IMR-90 (cell line): ENCODE measurements around the gene METRNL. TPM values are rescaled to one million over a fixed set of nuclear protein-coding genes. Genes with fewer than 3 reads are reported as not detected.
"Not testable (repeated sequence)": the region's sequence is repeated elsewhere in the genome, so short reads cannot be mapped to it uniquely, and the experiment has no call there.

ENCODE experiments used
- ATAC-seq: fragments of 200-7000 bp; cut with Tn5 transposase; 2 replicates; pipeline ENCODE4 v1.9.1; 2020; ENCODE audit warnings: low read depth, mild to moderate bottlenecking, moderate library complexity
- BruUV-seq: library from RNA; stranded (reverse); fragments of 400-500 nt; replicated peaks from 2 replicates; lab custom pipeline; 2021; lab: Mats Ljungman, UMichigan
- CTCF ChIA-PET: fragments of 300-600 bp; formaldehyde crosslinking; extraction: SDS; loops from one replicate; lab custom pipeline; 2021; ENCODE audit warnings: antibody characterized with exemption; lab: Yijun Ruan, JAX
- POLR2A ChIA-PET: fragments of 300-600 bp; sonication (Branson Sonifier 250); formaldehyde crosslinking; loops from one replicate; lab custom pipeline; 2022; ENCODE audit warnings: antibody characterized with exemption; ENCODE audit not compliant: unreplicated experiment; lab: Charles Lee
- DNase-seq: peaks from one replicate; pipeline ENCODE4 v3.0.0; 2013
- H2AFZ ChIP-seq: replicated peaks from 2 replicates; pipeline ENCODE3; 2013; ENCODE audit warnings: low read length, mild to moderate bottlenecking; ENCODE audit not compliant: poor library complexity
- H2AK5ac ChIP-seq: 2 replicates; pipeline ENCODE4 v1.6.1; 2013; ENCODE audit warnings: low read depth, low read length, inconsistent platforms
- H2AK9ac ChIP-seq: replicated peaks from 2 replicates; pipeline ENCODE3; 2013; ENCODE audit warnings: mild to moderate bottlenecking, low read depth, low read length, moderate library complexity; ENCODE audit not compliant: poor library complexity
- H2BK120ac ChIP-seq: 2 replicates; pipeline ENCODE4 v1.6.1; 2013; ENCODE audit warnings: low read depth, low read length, inconsistent platforms
- H2BK15ac ChIP-seq: 3 replicates; pipeline ENCODE4 v1.6.1; 2013; ENCODE audit warnings: low read depth, low read length, inconsistent platforms
- H2BK20ac ChIP-seq: 2 replicates; pipeline ENCODE4 v1.6.1; 2013; ENCODE audit warnings: low read depth, mild to moderate bottlenecking, inconsistent platforms, low read length, moderate library complexity
- H2BK5ac ChIP-seq: 2 replicates; pipeline ENCODE4 v1.6.1; 2013; ENCODE audit warnings: mild to moderate bottlenecking, low read depth, low read length, inconsistent platforms; ENCODE audit not compliant: poor library complexity, severe bottlenecking
- H3K14ac ChIP-seq: replicated peaks from 2 replicates; pipeline ENCODE4 v1.6.1; 2013; ENCODE audit warnings: low read depth, low read length, inconsistent platforms
- H3K18ac ChIP-seq: 2 replicates; pipeline ENCODE4 v1.6.1; 2013; ENCODE audit warnings: low read depth, low read length, control low read depth
- H3K23ac ChIP-seq: 2 replicates; pipeline ENCODE4 v1.6.1; 2013; ENCODE audit warnings: low read depth, low read length, inconsistent platforms
- H3K27ac ChIP-seq: 2 replicates; pipeline ENCODE4 v1.5.1; 2013; ENCODE audit warnings: mild to moderate bottlenecking, control low read depth, low read length; ENCODE audit not compliant: insufficient read depth
- H3K27me3 ChIP-seq: 2 replicates; pipeline ENCODE4 v1.6.1; 2013; ENCODE audit warnings: low read length; ENCODE audit not compliant: control insufficient read depth, insufficient read depth
- H3K36me3 ChIP-seq: 2 replicates; pipeline ENCODE4 v1.6.1; 2013; ENCODE audit warnings: low read length, mixed read lengths; ENCODE audit not compliant: control insufficient read depth, insufficient read depth
- H3K4ac ChIP-seq: 2 replicates; pipeline ENCODE4 v1.6.1; 2013; ENCODE audit warnings: low read depth, low read length, inconsistent platforms
- H3K4me1 ChIP-seq: 2 replicates; pipeline ENCODE4 v1.6.1; 2013; ENCODE audit warnings: low read length, mixed read lengths; ENCODE audit not compliant: control insufficient read depth, insufficient read depth
- H3K4me2 ChIP-seq: 2 replicates; pipeline ENCODE4 v1.6.1; 2013; ENCODE audit warnings: low read depth, mild to moderate bottlenecking, control low read depth, low read length, moderate library complexity
- H3K4me3 ChIP-seq: 2 replicates; pipeline ENCODE4 v1.5.1; 2013; ENCODE audit warnings: low read depth, mild to moderate bottlenecking, control low read depth, low read length, moderate library complexity; ENCODE audit not compliant: insufficient read depth
- H3K56ac ChIP-seq: 2 replicates; pipeline ENCODE4 v1.6.1; 2013; ENCODE audit warnings: low read length, inconsistent platforms; ENCODE audit not compliant: insufficient read depth; ENCODE audit errors: extremely low read depth
- H3K79me1 ChIP-seq, 2 experiments: 2 replicates each; pipeline ENCODE4 v1.6.1; 2013; ENCODE audit warnings: low read length in 2 of 2, inconsistent platforms in 1 of 2, low read depth in 1 of 2
- H3K9ac ChIP-seq: 2 replicates; pipeline ENCODE4 v1.6.1; 2013; ENCODE audit warnings: low read depth, low read length, control low read depth
- H3K9me1 ChIP-seq: 2 replicates; pipeline ENCODE4 v1.6.1; 2013; ENCODE audit warnings: low read length, inconsistent platforms; ENCODE audit not compliant: insufficient read depth
- H3K9me3 ChIP-seq: 2 replicates; pipeline ENCODE4 v1.6.1; 2013; ENCODE audit warnings: low read length; ENCODE audit not compliant: control insufficient read depth, insufficient read depth
- H4K20me1 ChIP-seq: 2 replicates; pipeline ENCODE4 v1.6.1; 2013; ENCODE audit warnings: low read length, inconsistent platforms; ENCODE audit not compliant: insufficient read depth
- H4K5ac ChIP-seq: 2 replicates; pipeline ENCODE4 v1.6.1; 2013; ENCODE audit warnings: mild to moderate bottlenecking, low read depth, low read length, control low read depth
- H4K8ac ChIP-seq, 2 experiments: 2 replicates each; pipeline ENCODE4 v1.6.1; 2013; ENCODE audit warnings: low read depth in 2 of 2, low read length in 2 of 2, control low read depth in 1 of 2, inconsistent platforms in 1 of 2
- H4K91ac ChIP-seq: 2 replicates; pipeline ENCODE4 v1.6.1; 2013; ENCODE audit warnings: low read depth, low read length, inconsistent platforms; ENCODE audit not compliant: insufficient read depth
- WGBS, 2 experiments: methylation state at CpG; one replicate each; pipeline versions ENCODE4 v1.1.5 to v1.1.7; 2013; ENCODE audit warnings: missing lambda C conversion rate in 2 of 2; ENCODE audit not compliant: insufficient read length in 1 of 2; ENCODE audit errors: extremely low coverage in 2 of 2; 5-methylcytosine and 5-hydroxymethylcytosine counted together
- dilution Hi-C: fragments of 300-500 bp; cut with HindIII; formaldehyde crosslinking; loops from one replicate; pipeline ENCODE4 v1.14.3; 2018; ENCODE audit warnings: low sequenced_read_pairs; ENCODE audit not compliant: unreplicated experiment
- in situ Hi-C: fragments of 300-500 bp; cut with MboI; formaldehyde crosslinking; loops from 3 replicates; pipeline ENCODE4 v1.14.3; 2019; ENCODE audit warnings: low sequenced_read_pairs, inconsistent platforms, mixed read lengths
- intact Hi-C: fragments of 100-400 bp; cut with micrococcal nuclease; formaldehyde crosslinking; loops from 2 replicates; pipeline ENCODE4 v1.10.0; 2022
- polyA plus RNA-seq, 3 experiments: library from polyadenylated mRNA; depleted of rRNA; stranded (reverse); fragments of >200 nt; gene quantifications; 2 replicates each; pipeline ENCODE4 v1.2.3, GENCODE V29; 2012; ENCODE audit warnings: low replicate concordance in 1 of 3
- total RNA-seq: library from RNA; depleted of rRNA; stranded (reverse); fragments of >200 nt; gene quantifications from 2 replicates; pipeline ENCODE4 v1.2.3, GENCODE V29; 2012
- TF ChIP-seq, protein P1 (sequence below): fragments of 150-350 bp; IDR thresholded peaks from 2 replicates; pipeline ENCODE4 v1.6.1; 2017; ENCODE audit warnings: mild to moderate bottlenecking, antibody characterized with exemption, low read length, low read depth

METRNL gene
- total and polyA plus RNA-seq, 2 of the 4 experiments (the other 2 are of a cell fraction): 17.9 to 48.2 TPM

DNA sequence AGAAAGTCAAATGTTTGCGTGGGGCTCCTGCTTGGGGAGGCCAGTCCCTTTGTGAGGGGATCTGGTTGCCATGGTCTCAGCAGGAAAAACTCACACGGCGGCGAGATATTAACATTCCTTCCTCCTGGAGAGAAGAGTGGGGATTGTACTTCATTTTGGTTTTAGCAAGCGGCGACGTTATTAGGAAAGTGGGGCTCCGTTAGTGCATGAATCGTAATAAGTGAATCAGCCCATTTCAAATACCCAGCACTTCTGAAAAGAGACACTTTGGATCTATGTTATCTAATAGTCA is 41.6 kb upstream of the METRNL start (continued):
- TF ChIP-seq, protein P1, sequence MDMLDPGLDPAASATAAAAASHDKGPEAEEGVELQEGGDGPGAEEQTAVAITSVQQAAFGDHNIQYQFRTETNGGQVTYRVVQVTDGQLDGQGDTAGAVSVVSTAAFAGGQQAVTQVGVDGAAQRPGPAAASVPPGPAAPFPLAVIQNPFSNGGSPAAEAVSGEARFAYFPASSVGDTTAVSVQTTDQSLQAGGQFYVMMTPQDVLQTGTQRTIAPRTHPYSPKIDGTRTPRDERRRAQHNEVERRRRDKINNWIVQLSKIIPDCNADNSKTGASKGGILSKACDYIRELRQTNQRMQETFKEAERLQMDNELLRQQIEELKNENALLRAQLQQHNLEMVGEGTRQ: no peak

GRCh38 chr17:83038983-83039382 is 40.4 kb upstream of the METRNL start:
- H3K36me3 ChIP-seq, H4K8ac ChIP-seq, POLR2A ChIA-PET, H2AFZ ChIP-seq, H2BK20ac ChIP-seq, H4K5ac ChIP-seq, H2BK15ac ChIP-seq, dilution Hi-C loops, H3K4ac ChIP-seq, H3K79me1 ChIP-seq, in situ Hi-C loops, H3K27me3 ChIP-seq, H3K27ac ChIP-seq, H4K20me1 ChIP-seq, H3K18ac ChIP-seq, DNase-seq, H3K23ac ChIP-seq, H2AK9ac ChIP-seq, H3K4me2 ChIP-seq, H3K9me1 ChIP-seq, CTCF ChIA-PET, H3K9ac ChIP-seq, H2BK5ac ChIP-seq, H3K14ac ChIP-seq, H2AK5ac ChIP-seq, H3K4me3 ChIP-seq, H3K56ac ChIP-seq, intact Hi-C loops, ATAC-seq, H3K4me1 ChIP-seq, BruUV-seq, H2BK120ac ChIP-seq, H4K91ac ChIP-seq: not testable (repeated sequence)
- no CpG with 5 or more reads among the region's 24 CpGs for WGBS, 2 experiments
- peaks cover 20% of the 10 kb centered on the region for H3K9me3 ChIP-seq
